K562 (cell line): ENCODE results near the gene MIEN1. TPM values are rescaled to one million over a fixed set of nuclear protein-coding genes. Genes with fewer than 3 reads are reported as not detected.

Experiments used
- CBX3 ChIP-seq, 2 experiments: IDR thresholded peaks; 1 replicate in 1 of 2; 2 replicates in 1 of 2; pipeline ENCODE4 v1.6.1; 2012; ENCODE audit warnings: inconsistent platforms in 2 of 2, low read length in 2 of 2, borderline replicate concordance in 1 of 2, control low read depth in 1 of 2
- ERF ChIP-seq: fragments of 450-650 bp; formaldehyde crosslinking; IDR thresholded peaks from 2 replicates; pipeline ENCODE4 v1.4.0; 2020; ENCODE audit warnings: mild to moderate bottlenecking, mixed read lengths
- SUPT5H ChIP-seq: fragments of 450-650 bp; IDR thresholded peaks from 2 replicates; pipeline ENCODE4 v1.6.1; 2016
- TCF7 ChIP-seq: sonication (generic); IDR thresholded peaks from 2 replicates; pipeline ENCODE4 v1.6.1; 2016; ENCODE audit warnings: antibody characterized with exemption, borderline replicate concordance
- TOE1 ChIP-seq, 2 experiments: fragments of 450-650 bp in 1 of 2; sonication (generic) in 1 of 2; formaldehyde crosslinking in 1 of 2; IDR thresholded peaks; 2 replicates each; pipeline versions ENCODE4 v1.7.1 to v1.8.0; 2016 to 2022; ENCODE audit warnings: borderline replicate concordance in 2 of 2, mild to moderate bottlenecking in 2 of 2, antibody characterized with exemption in 1 of 2, inconsistent platforms in 1 of 2, low read depth in 1 of 2, missing genetic modification reagents in 1 of 2, moderate library complexity in 1 of 2
- ZNF212 ChIP-seq: fragments of 450-650 bp; formaldehyde crosslinking; IDR thresholded peaks from 2 replicates; pipeline ENCODE4 v1.4.0; 2020; ENCODE audit warnings: mild to moderate bottlenecking
- ZNF253 ChIP-seq: fragments of 250-450 bp; sonication (Bioruptor Pico); conservative IDR thresholded peaks from 2 replicates; pipeline ENCODE4 v1.6.1; 2021; ENCODE audit warnings: mild to moderate bottlenecking
- ZNF766 ChIP-seq: fragments of 200-800 bp; sonication (Bioruptor generic); conservative IDR thresholded peaks from 2 replicates; pipeline ENCODE4 v1.6.1; 2016; ENCODE audit warnings: missing genetic modification characterization, missing compliant biosample characterization
- polyA plus RNA-seq, 8 experiments: library from polyadenylated mRNA; depleted of rRNA in 4 of 8; stranded (reverse) in 5 of 8; unstranded in 3 of 8; fragments of >200 nt; fragmentation: Nextera tagmentation in 2 of 8; fragmentation: Illumina TruSeq in 1 of 8; extraction: Ambion mirVana in 2 of 8; extraction: Trizol in 1 of 8; gene quantifications; 2 replicates each; pipeline versions ENCODE4 v1.2.1 to v1.2.3, GENCODE V29; 2011 to 2014; ENCODE audit warnings: inconsistent platforms in 1 of 8, missing spikeins in 1 of 8
- total RNA-seq, 7 experiments: library from RNA; depleted of rRNA in 6 of 7; stranded (reverse); fragments of >200 nt in 6 of 7; fragmentation: Illumina TruSeq in 2 of 7; extraction: Trizol in 2 of 7; gene quantifications; 2 replicates each; pipeline versions ENCODE4 v1.2.1 to v1.2.3, GENCODE V29; 2011 to 2021; ENCODE audit warnings: low replicate concordance in 1 of 7
- TF ChIP-seq, protein P1 (sequence below), 2 experiments: fragments of 450-650 bp in 1 of 2; sonication (generic) in 1 of 2; formaldehyde crosslinking in 1 of 2; IDR thresholded peaks; 2 replicates each; pipeline versions ENCODE4 v1.7.1 to v1.9.0; 2016 to 2022; ENCODE audit warnings: inconsistent platforms in 1 of 2, mild to moderate bottlenecking in 1 of 2, missing genetic modification reagents in 1 of 2
- TF ChIP-seq, protein P2 (sequence below): fragments of 150-350 bp; conservative IDR thresholded peaks from 2 replicates; pipeline ENCODE4 v1.6.1; 2014; ENCODE audit warnings: low read length
- TF ChIP-seq, protein P3 (sequence below): sonication (generic); formaldehyde crosslinking; IDR thresholded peaks from 2 replicates; pipeline ENCODE4 v1.8.1; 2023; ENCODE audit warnings: mild to moderate bottlenecking, missing genetic modification reagents

MIEN1 gene
- total and polyA plus RNA-seq, 9 of the 15 experiments (the other 6 are each of a cell fraction or from before 2014, with no cell fraction given): 61.3 to 142 (median 78.9) TPM

DNA sequence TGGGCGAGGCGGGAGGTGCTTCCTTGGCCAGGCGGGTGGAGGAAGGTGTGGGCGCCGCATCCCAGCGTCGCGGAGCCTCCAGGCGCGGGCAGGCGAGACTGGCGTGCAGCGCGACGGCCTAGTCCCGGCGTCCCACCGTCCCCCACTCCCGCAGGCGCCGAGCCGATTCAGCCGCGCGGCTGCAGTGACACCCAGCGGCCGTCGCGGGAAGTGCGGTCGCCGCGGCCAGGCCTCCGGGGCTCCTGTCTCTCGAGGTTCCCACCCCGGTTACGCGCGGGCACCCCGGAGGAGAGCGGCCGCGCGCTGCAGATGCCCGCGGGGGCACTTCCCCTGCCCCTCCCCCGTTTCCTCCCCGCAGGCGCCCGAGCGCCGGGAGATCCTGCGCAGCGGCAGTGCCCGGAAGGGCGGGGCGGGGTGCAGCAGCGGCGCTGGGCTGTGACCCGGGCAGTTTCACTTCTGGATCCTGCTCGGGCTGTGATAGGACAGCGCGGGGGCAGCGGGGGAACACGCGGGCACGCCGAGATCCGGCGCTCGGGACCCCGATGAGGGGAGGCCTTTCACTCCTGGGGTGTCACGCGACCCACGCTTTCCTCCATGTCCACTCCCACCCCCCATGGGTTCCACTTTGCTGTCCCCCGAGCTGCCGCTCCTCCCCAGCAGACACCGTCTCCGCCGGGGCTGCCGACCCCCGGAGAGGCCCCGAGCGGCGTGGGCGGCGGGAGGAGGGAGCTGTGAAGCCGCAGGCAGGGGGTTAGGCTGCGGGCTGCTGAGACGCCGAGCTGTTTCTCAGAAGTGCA, 24.0 kb upstream of the MIEN1 start (continued):
- TF ChIP-seq, protein P1, sequence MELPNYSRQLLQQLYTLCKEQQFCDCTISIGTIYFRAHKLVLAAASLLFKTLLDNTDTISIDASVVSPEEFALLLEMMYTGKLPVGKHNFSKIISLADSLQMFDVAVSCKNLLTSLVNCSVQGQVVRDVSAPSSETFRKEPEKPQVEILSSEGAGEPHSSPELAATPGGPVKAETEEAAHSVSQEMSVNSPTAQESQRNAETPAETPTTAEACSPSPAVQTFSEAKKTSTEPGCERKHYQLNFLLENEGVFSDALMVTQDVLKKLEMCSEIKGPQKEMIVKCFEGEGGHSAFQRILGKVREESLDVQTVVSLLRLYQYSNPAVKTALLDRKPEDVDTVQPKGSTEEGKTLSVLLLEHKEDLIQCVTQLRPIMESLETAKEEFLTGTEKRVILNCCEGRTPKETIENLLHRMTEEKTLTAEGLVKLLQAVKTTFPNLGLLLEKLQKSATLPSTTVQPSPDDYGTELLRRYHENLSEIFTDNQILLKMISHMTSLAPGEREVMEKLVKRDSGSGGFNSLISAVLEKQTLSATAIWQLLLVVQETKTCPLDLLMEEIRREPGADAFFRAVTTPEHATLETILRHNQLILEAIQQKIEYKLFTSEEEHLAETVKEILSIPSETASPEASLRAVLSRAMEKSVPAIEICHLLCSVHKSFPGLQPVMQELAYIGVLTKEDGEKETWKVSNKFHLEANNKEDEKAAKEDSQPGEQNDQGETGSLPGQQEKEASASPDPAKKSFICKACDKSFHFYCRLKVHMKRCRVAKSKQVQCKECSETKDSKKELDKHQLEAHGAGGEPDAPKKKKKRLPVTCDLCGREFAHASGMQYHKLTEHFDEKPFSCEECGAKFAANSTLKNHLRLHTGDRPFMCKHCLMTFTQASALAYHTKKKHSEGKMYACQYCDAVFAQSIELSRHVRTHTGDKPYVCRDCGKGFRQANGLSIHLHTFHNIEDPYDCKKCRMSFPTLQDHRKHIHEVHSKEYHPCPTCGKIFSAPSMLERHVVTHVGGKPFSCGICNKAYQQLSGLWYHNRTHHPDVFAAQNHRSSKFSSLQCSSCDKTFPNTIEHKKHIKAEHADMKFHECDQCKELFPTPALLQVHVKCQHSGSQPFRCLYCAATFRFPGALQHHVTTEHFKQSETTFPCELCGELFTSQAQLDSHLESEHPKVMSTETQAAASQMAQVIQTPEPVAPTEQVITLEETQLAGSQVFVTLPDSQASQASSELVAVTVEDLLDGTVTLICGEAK (IDR thresholded peaks at IDR 0.05): 0 out of 2 replicates have a peak, but pooled peaks have one; percentile 13
- TF ChIP-seq, protein P1 (CRISPR knock-in tag; IDR thresholded peaks at IDR 0.05): no peak
- TF ChIP-seq CBX3 (IDR thresholded peaks at IDR 0.05; ENCODE audit: borderline replicate concordance in 1 of 2, low read length in 2 of 2): no peak
- 0 out of 2 replicates have a peak, but pooled peaks have one; percentile 49 for TF ChIP-seq ZNF766 (CRISPR knock-in tag)
- TF ChIP-seq, protein P2, sequence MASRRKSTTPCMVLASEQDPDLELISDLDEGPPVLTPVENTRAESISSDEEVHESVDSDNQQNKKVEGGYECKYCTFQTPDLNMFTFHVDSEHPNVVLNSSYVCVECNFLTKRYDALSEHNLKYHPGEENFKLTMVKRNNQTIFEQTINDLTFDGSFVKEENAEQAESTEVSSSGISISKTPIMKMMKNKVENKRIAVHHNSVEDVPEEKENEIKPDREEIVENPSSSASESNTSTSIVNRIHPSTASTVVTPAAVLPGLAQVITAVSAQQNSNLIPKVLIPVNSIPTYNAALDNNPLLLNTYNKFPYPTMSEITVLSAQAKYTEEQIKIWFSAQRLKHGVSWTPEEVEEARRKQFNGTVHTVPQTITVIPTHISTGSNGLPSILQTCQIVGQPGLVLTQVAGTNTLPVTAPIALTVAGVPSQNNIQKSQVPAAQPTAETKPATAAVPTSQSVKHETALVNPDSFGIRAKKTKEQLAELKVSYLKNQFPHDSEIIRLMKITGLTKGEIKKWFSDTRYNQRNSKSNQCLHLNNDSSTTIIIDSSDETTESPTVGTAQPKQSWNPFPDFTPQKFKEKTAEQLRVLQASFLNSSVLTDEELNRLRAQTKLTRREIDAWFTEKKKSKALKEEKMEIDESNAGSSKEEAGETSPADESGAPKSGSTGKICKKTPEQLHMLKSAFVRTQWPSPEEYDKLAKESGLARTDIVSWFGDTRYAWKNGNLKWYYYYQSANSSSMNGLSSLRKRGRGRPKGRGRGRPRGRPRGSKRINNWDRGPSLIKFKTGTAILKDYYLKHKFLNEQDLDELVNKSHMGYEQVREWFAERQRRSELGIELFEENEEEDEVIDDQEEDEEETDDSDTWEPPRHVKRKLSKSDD: no peak
- TF ChIP-seq, protein P3, sequence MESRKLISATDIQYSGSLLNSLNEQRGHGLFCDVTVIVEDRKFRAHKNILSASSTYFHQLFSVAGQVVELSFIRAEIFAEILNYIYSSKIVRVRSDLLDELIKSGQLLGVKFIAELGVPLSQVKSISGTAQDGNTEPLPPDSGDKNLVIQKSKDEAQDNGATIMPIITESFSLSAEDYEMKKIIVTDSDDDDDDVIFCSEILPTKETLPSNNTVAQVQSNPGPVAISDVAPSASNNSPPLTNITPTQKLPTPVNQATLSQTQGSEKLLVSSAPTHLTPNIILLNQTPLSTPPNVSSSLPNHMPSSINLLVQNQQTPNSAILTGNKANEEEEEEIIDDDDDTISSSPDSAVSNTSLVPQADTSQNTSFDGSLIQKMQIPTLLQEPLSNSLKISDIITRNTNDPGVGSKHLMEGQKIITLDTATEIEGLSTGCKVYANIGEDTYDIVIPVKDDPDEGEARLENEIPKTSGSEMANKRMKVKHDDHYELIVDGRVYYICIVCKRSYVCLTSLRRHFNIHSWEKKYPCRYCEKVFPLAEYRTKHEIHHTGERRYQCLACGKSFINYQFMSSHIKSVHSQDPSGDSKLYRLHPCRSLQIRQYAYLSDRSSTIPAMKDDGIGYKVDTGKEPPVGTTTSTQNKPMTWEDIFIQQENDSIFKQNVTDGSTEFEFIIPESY (CRISPR knock-in tag): peak; percentile 84
- no peak for TF ChIP-seq ZNF212 (CRISPR knock-in tag)
- TF ChIP-seq TCF7: no peak
- peak; percentile 58 for TF ChIP-seq SUPT5H
- no peak for TF ChIP-seq ZNF253 (CRISPR knock-in tag)
- TF ChIP-seq TOE1 (IDR thresholded peaks at IDR 0.05; ENCODE audit: borderline replicate concordance): no peak; the same call in 1 of the 2 replicates
- TF ChIP-seq TOE1 (CRISPR knock-in tag; IDR thresholded peaks at IDR 0.05; ENCODE audit: borderline replicate concordance, low read depth): no peak
- peak; percentile 83; the same call in 1 of the 2 replicates for TF ChIP-seq ERF (CRISPR knock-in tag)
